GM23248 (cell line): ENCODE measurements around the gene UTRN. TPM values are rescaled to one million over a fixed set of nuclear protein-coding genes. Genes with fewer than 3 reads are reported as not detected.
A peak's percentile ranks its signal among the peaks of the same experiment; 100 is the strongest.

Experiments used
- DNase-seq: peaks from one replicate; pipeline ENCODE4 v3.0.0-alpha.2; 2015
- H2AFZ ChIP-seq: fragments of 200-600 bp; sonication (generic); 2 replicates; pipeline ENCODE4 v1.6.1; 2016; ENCODE audit warnings: antibody characterized with exemption
- H3F3A ChIP-seq: fragments of 200-600 bp; sonication (generic); 2 replicates; pipeline ENCODE4 v1.6.1; 2016; ENCODE audit warnings: mild to moderate bottlenecking, antibody characterized with exemption, mixed run types; ENCODE audit not compliant: insufficient read depth
- H3K27ac ChIP-seq: fragments of 200-600 bp; sonication (generic); 2 replicates; pipeline ENCODE4 v1.5.1; 2016; ENCODE audit warnings: mild to moderate bottlenecking
- H3K27me3 ChIP-seq: fragments of 200-600 bp; sonication (generic); replicated peaks from 2 replicates; pipeline ENCODE4 v1.6.1; 2016; ENCODE audit warnings: mild to moderate bottlenecking; ENCODE audit not compliant: insufficient read depth
- H3K36me3 ChIP-seq: fragments of 200-600 bp; sonication (generic); 2 replicates; pipeline ENCODE4 v1.6.1; 2016; ENCODE audit warnings: low read depth, mild to moderate bottlenecking
- H3K4me1 ChIP-seq: fragments of 200-600 bp; sonication (generic); 2 replicates; pipeline ENCODE4 v1.6.1; 2016; ENCODE audit warnings: mild to moderate bottlenecking; ENCODE audit not compliant: insufficient read depth
- H3K4me2 ChIP-seq: fragments of 200-600 bp; sonication (generic); one replicate; pipeline ENCODE4 v1.6.1; 2016; ENCODE audit warnings: mild to moderate bottlenecking; ENCODE audit not compliant: unreplicated experiment
- H3K4me3 ChIP-seq: fragments of 200-600 bp; sonication (generic); 2 replicates; pipeline ENCODE4 v1.5.1; 2016; ENCODE audit warnings: mild to moderate bottlenecking
- H3K79me2 ChIP-seq: fragments of 200-600 bp; sonication (generic); 2 replicates; pipeline ENCODE4 v1.6.1; 2016; ENCODE audit warnings: mild to moderate bottlenecking; ENCODE audit not compliant: insufficient read depth
- H3K9ac ChIP-seq: fragments of 200-600 bp; sonication (generic); 2 replicates; pipeline ENCODE4 v1.6.1; 2016; ENCODE audit warnings: mild to moderate bottlenecking
- H3K9me2 ChIP-seq: fragments of 200-600 bp; sonication (generic); 2 replicates; pipeline ENCODE4 v1.6.1; 2016; ENCODE audit warnings: mixed run types, mild to moderate bottlenecking, moderate library complexity; ENCODE audit not compliant: insufficient read depth
- H3K9me3 ChIP-seq: fragments of 200-600 bp; sonication (generic); one replicate; pipeline ENCODE4 v1.6.1; 2017; ENCODE audit warnings: low read depth
- H4K20me1 ChIP-seq: fragments of 200-600 bp; sonication (generic); 2 replicates; pipeline ENCODE4 v1.6.0; 2016; ENCODE audit not compliant: insufficient read depth
- EZH2 ChIP-seq: fragments of 200-600 bp; sonication (generic); IDR thresholded peaks from 2 replicates; pipeline ENCODE4 v1.6.1; 2018; ENCODE audit warnings: antibody characterized with exemption, mild to moderate bottlenecking; ENCODE audit not compliant: insufficient read depth, poor library complexity, severe bottlenecking
- EZH2phosphoT487 ChIP-seq: fragments of 200-600 bp; sonication (generic); IDR thresholded peaks from 2 replicates; pipeline ENCODE4 v1.6.1; 2018; ENCODE audit warnings: antibody characterized with exemption, moderate library complexity, mild to moderate bottlenecking, low read depth; ENCODE audit not compliant: insufficient read depth
- WGBS, 2 experiments: methylation state at CpG; one replicate each; pipeline ENCODE4 v1.1.6; 2015 to 2017; ENCODE audit warnings: low lambda C conversion rate in 2 of 2, low coverage in 1 of 2; ENCODE audit errors: missing lambda C conversion rate in 2 of 2; 5-methylcytosine and 5-hydroxymethylcytosine counted together
- in situ Hi-C: fragments of 300-500 bp; cut with MboI; formaldehyde crosslinking; loops from 2 replicates; pipeline ENCODE4 v1.15.0; 2020
- polyA plus RNA-seq: library from polyadenylated mRNA; unstranded; fragments of >200 nt; fragmentation: Nextera tagmentation; extraction: Ambion mirVana; gene quantifications from 2 replicates; pipeline ENCODE4 v1.2.1, GENCODE V29; 2016
- total RNA-seq: library from RNA; depleted of rRNA; stranded (reverse); fragments of >200 nt; shearing (Covaris generic); gene quantifications from 2 replicates; pipeline ENCODE4 v1.2.3, GENCODE V29; 2014

The UTRN gene
- total and polyA plus RNA-seq, 2 experiments from 2014 or later, result 49.4 to 103 TPM

- Histone ChIP-seq H2AFZ (no peak overlapping the region), H3K9me2 (no peaks in the 10 kb centered on the region), H3K79me2 (peaks cover 97% of the 10 kb centered on the region), H3K4me1 (peaks cover 22% of the 10 kb centered on the region), H4K20me1 (no peaks in the 10 kb centered on the region), H3K36me3 (peaks cover 19% of the 10 kb centered on the region), H3K9ac (no peak overlapping the region), H3K4me3 (no peak overlapping the region), H3K9me3 (no peaks in the 10 kb centered on the region), H3K27ac (no peak overlapping the region), H3K27me3 (no peaks in the 10 kb centered on the region), H3K4me2 (no peak overlapping the region), H3F3A (peaks cover 11% of the 10 kb centered on the region)
- TF ChIP-seq EZH2phosphoT487, result no peak
- TF ChIP-seq EZH2, result no peak
- DNase-seq, result no peak
- 90 to 98% methylated on average over 1 of the region's 1 CpG for whole genome bisulfite sequencing, 2 experiments
- in situ Hi-C loops, result no loop called here
Measured at GRCh38 chr6:144298916-144299315, 13.8 kb downstream of the UTRN start.

DNA sequence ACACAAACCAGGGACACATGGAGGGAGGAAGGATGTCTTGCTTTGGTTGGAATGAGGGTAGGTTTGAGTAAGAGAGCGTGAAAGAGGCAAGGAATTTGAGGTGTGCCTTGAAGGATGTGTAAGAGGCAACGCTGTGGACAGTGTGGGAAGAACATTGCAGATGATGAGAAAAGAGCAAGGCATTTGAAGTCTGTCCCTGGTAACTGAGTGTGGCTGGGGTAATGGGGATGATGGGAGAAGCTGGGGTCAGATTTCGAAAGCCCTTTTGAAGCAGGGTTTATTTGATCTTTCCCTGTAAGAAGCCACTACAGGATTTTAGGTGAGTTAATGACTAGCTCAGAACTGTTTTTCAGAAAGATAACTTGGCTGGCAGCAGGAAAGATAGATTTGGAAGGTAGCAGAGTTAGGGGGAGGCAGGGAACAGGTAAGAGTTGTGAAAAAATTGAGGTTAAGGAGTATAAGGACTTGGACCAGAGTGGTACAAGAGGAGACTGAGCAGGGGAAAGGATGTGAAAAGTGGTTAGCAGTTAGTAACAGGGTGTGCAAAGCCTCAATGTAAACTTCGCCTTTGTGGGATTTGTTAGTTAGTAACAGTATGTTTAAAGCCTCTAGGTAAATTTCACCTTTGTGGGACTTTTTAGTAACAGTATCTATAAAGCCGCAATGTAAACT, 17.7 kb downstream of the UTRN start:
- WGBS, 2 experiments, result 77 to 79% methylated on average over 5 of the region's 5 CpGs

DNA sequence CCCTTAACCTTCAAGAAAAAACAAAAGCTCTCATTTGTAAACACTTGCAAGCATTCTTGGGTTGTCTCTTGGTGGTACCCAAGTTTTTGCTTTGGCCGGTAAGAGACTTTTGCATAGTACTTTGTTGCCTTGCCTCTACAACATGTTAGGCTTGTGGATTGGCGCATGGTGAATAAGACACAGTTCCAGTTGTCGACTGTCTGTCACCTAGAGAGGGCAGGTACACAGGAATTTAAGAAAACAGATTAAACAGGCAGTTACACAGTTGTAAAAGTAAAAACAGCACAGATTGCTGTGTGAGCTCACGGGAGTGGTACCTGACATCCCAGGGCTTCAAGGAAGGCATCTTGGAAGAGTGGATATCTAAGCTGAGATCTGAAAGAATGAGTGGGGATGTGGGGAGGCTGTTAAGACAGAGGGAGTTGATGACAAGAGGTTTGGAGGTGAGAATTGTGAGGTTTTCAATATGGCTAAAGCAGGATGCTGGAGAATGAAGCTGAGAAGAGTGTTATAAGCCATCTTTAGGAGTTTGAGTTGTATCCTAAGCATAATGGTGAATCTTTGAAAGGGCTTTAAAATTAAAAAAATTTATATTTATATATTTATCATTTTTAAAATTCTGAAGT, 19.2 kb downstream of the UTRN start:
- no peak overlapping the region for H3K4me2 ChIP-seq
- WGBS, 2 experiments, result 96 to 98% methylated on average over 4 of the region's 4 CpGs
- no peak for DNase-seq
- no peaks in the 10 kb centered on the region for H4K20me1 ChIP-seq
- H3K9me2 ChIP-seq, result no peaks in the 10 kb centered on the region
- H3F3A ChIP-seq, result peaks cover 6% of the 10 kb centered on the region; the same call in 1 of the 2 replicates
- peaks cover 12% of the 10 kb centered on the region for H3K36me3 ChIP-seq
- H3K27me3 ChIP-seq, result no peaks in the 10 kb centered on the region
- no peak overlapping the region for H3K4me3 ChIP-seq
- H2AFZ ChIP-seq, result no peak overlapping the region
- in situ Hi-C loops, result no loop called here
- H3K27ac ChIP-seq, result no peak overlapping the region
- H3K4me1 ChIP-seq, result peaks cover 8% of the 10 kb centered on the region
- no peaks in the 10 kb centered on the region for H3K9me3 ChIP-seq
- TF ChIP-seq EZH2phosphoT487 (no peak), EZH2 (no peak)
- peaks cover 100% of the 10 kb centered on the region for H3K79me2 ChIP-seq
- H3K9ac ChIP-seq, result no peak overlapping the region

More for the DNA sequence above, 17.7 kb downstream of the UTRN start:
- Histone ChIP-seq H3K9me2 (no peaks in the 10 kb centered on the region), H3K27ac (peak overlapping the region; percentile 28), H3F3A (peaks cover 6% of the 10 kb centered on the region; the same call in 1 of the 2 replicates), H3K9me3 (no peaks in the 10 kb centered on the region), H4K20me1 (no peaks in the 10 kb centered on the region), H3K36me3 (peaks cover 8% of the 10 kb centered on the region; the same call in 1 of the 2 replicates), H3K4me1 (peaks cover 8% of the 10 kb centered on the region), H3K27me3 (no peaks in the 10 kb centered on the region), H3K9ac (no peak overlapping the region), H3K4me3 (no peak overlapping the region), H2AFZ (no peak overlapping the region), H3K79me2 (peaks cover 100% of the 10 kb centered on the region), H3K4me2 (no peak overlapping the region)
- in situ Hi-C loops, result no loop called here
- TF ChIP-seq EZH2phosphoT487, result no peak
- TF ChIP-seq EZH2, result no peak
- DNase-seq, result peak; percentile 58

DNA sequence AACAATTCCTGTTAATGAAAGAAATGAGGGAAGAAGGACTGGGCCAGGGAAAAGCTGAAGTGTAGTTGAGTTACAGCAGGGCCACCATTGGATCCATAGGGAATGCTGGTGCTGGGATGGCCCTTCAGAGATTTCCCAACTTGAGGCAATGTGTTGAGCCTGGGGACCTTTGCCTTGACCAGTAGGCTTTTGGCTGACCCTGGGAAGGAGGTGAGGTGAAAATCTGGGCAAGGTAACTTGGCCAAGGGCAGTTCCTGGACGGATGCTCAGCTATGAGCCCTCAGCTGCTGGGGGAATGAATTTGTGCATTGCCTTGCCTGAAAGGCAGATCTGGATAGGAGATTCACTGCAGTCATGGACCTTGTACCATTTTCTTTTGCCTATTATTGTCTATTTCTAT, 20.4 kb downstream of the UTRN start:
- in situ Hi-C loops, result no loop called here
- 100% methylated on average over 1 of the region's 1 CpG for WGBS, 2 experiments
- Histone ChIP-seq H3K27me3 (no peaks in the 10 kb centered on the region), H3F3A (peaks cover 6% of the 10 kb centered on the region; the same call in 1 of the 2 replicates), H3K79me2 (peaks cover 100% of the 10 kb centered on the region), H2AFZ (no peak overlapping the region), H3K36me3 (peaks cover 18% of the 10 kb centered on the region), H3K4me1 (peaks cover 8% of the 10 kb centered on the region), H3K9me2 (no peaks in the 10 kb centered on the region), H3K4me2 (no peak overlapping the region), H3K27ac (no peak overlapping the region), H3K4me3 (no peak overlapping the region), H4K20me1 (no peaks in the 10 kb centered on the region), H3K9me3 (no peaks in the 10 kb centered on the region), H3K9ac (no peak overlapping the region)
- no peak for DNase-seq
- TF ChIP-seq EZH2 (no peak), EZH2phosphoT487 (no peak)
